Body of pancreas (tissue), 4 donors: Measurements from ENCODE around the gene RNU7-1. TPM values are rescaled to one million over a fixed set of nuclear protein-coding genes. Genes with fewer than 3 reads are reported as not detected.

ENCODE experiments used
- ATAC-seq: fragments of 150-250 bp; one replicate; pipeline ENCODE4 v1.9.1; 2016
- DNase-seq, 4 donors: peaks; one replicate each; pipeline ENCODE4 v3.0.0-alpha.2; 2019
- H3K27ac ChIP-seq, 4 donors: fragments of 200-600 bp; sonication (generic); 1 replicate in 3 of 4; 2 replicates in 1 of 4; pipeline versions ENCODE4 v1.5.1 to v1.6.1; 2016 to 2019; ENCODE audit warnings: mild to moderate bottlenecking in 1 of 4, mixed read lengths in 1 of 4, moderate library complexity in 1 of 4
- H3K27me3 ChIP-seq, 2 donors: fragments of 200-600 bp; sonication (generic); one replicate each; pipeline ENCODE4 v1.6.0; 2016; ENCODE audit warnings: mild to moderate bottlenecking in 1 of 2
- H3K36me3 ChIP-seq, 2 donors: fragments of 200-600 bp; sonication (generic); replicated peaks in 1 of 2; 2 replicates each; pipeline ENCODE4 v1.5.1; 2016; ENCODE audit warnings: low read depth in 2 of 2; ENCODE audit not compliant: insufficient read depth in 1 of 2
- H3K4me1 ChIP-seq: fragments of 200-600 bp; sonication (generic); one replicate; pipeline ENCODE4 v1.6.0; 2016
- H3K4me3 ChIP-seq, 2 donors: fragments of 200-600 bp; sonication (generic); 1 replicate in 1 of 2; 2 replicates in 1 of 2; pipeline ENCODE4 v1.5.1; 2016 to 2019
- H3K9me3 ChIP-seq, 3 donors: fragments of 200-600 bp; sonication (generic); 1 replicate in 2 of 3; 2 replicates in 1 of 3; pipeline ENCODE4 v1.5.1; 2016
- CTCF ChIP-seq, 7 experiments: fragments of 450-650 bp in 4 of 7; fragments of 200-600 bp in 3 of 7; sonication (generic) in 3 of 7; IDR thresholded peaks; one replicate each; pipeline ENCODE4 v1.5.1; 2016 to 2019; ENCODE audit warnings: antibody characterized with exemption in 7 of 7
- POLR2A ChIP-seq, 3 donors: fragments of 450-650 bp; IDR thresholded peaks; one replicate each; pipeline ENCODE4 v1.6.1; 2016; ENCODE audit warnings: antibody characterized with exemption in 3 of 3, mild to moderate bottlenecking in 2 of 3
- WGBS, 2 donors: methylation state at CpG; one replicate each; pipeline ENCODE4 v1.1.5; 2017; 5-methylcytosine and 5-hydroxymethylcytosine counted together
- intact Hi-C: fragments of 100-400 bp; cut with DNase I; formaldehyde crosslinking; loops from one replicate; pipeline ENCODE4 v1.15.1; 2023
- total RNA-seq, 2 donors: library from RNA; depleted of rRNA; stranded (reverse); fragments of >200 nt; gene quantifications; one replicate each; pipeline ENCODE4 v1.1.0, GENCODE V29; 2016

The RNU7-1 gene
- total RNA-seq, 2 donors from 2014 or later = not detected

GRCh38 chr12:6923003-6923732 is 20.4 kb upstream of the RNU7-1 start:
- DNase-seq (no peak), ATAC-seq (no peak)
- Histone ChIP-seq H3K27ac (no peak overlapping the region), H3K27me3 (no peaks in the 10 kb centered on the region), H3K4me3 (no peak overlapping the region), H3K9me3 (no peaks in the 10 kb centered on the region), H3K36me3 (no peaks in the 10 kb centered on the region), H3K4me1 (peaks cover 31% of the 10 kb centered on the region)
- no peak for TF ChIP-seq POLR2A (IDR thresholded peaks at IDR 0.05)
- no peak for TF ChIP-seq CTCF (IDR thresholded peaks at IDR 0.05)
- intact Hi-C loops = no loop called here
- WGBS, 2 donors = 55 to 56% methylated on average over 10 of the region's 10 CpGs

- Histone ChIP-seq H3K9me3 (no peaks in the 10 kb centered on the region), H3K4me1 (peaks cover 31% of the 10 kb centered on the region), H3K4me3 (no peak overlapping the region), H3K36me3 (no peaks in the 10 kb centered on the region), H3K27ac (peak overlapping the region in 3 of 4 donors; percentile 88 to 93 (median 93)), H3K27me3 (no peaks in the 10 kb centered on the region)
- DNase-seq (peak in 1 of 4 donors; percentile 32), ATAC-seq (no peak)
- intact Hi-C loops = no loop called here
- TF ChIP-seq CTCF (IDR thresholded peaks at IDR 0.05) (no peak), POLR2A (IDR thresholded peaks at IDR 0.05) (no peak)
- 21 to 25% methylated on average over 6 of the region's 6 CpGs for WGBS, 2 donors
Observed at GRCh38 chr12:6923851-6924250, 19.8 kb upstream of the RNU7-1 start.

- Histone ChIP-seq H3K4me1 (peaks cover 44% of the 10 kb centered on the region), H3K36me3 (no peaks in the 10 kb centered on the region), H3K27ac (peak overlapping the region; percentile 88 to 94 (median 93)), H3K27me3 (no peaks in the 10 kb centered on the region), H3K4me3 (no peak overlapping the region), H3K9me3 (no peaks in the 10 kb centered on the region)
- intact Hi-C loops = no loop called here
- no peak for TF ChIP-seq POLR2A (IDR thresholded peaks at IDR 0.05)
- TF ChIP-seq CTCF (IDR thresholded peaks at IDR 0.05) = no peak
- no peak for DNase-seq
- 33 to 50% methylated on average over 1 of the region's 1 CpG for WGBS, 2 donors
- ATAC-seq = no peak
Observed at GRCh38 chr12:6925239-6925539, 18.4 kb upstream of the RNU7-1 start.

GRCh38 chr12:6925540-6926279 is 17.9 kb upstream of the RNU7-1 start:
- no peaks in the 10 kb centered on the region for H3K36me3 ChIP-seq
- intact Hi-C loops = no loop called here
- no peaks in the 10 kb centered on the region for H3K27me3 ChIP-seq
- no peak overlapping the region for H3K4me3 ChIP-seq
- peak in 1 of 7 experiments; percentile 11 for TF ChIP-seq CTCF (IDR thresholded peaks at IDR 0.05)
- peak; percentile 18 to 46 (median 20) for TF ChIP-seq POLR2A (IDR thresholded peaks at IDR 0.05)
- peak overlapping the region; percentile 88 to 94 (median 93) for H3K27ac ChIP-seq
- peaks cover 47% of the 10 kb centered on the region for H3K4me1 ChIP-seq
- peak; percentile 63 to 87 (median 76) for DNase-seq
- ATAC-seq = peak; percentile 69
- 14 to 21% methylated on average over 8 of the region's 8 CpGs for WGBS, 2 donors
- H3K9me3 ChIP-seq = no peaks in the 10 kb centered on the region
